ENCODE data around the gene HTRA2.

Gene HTRA2

DNA sequence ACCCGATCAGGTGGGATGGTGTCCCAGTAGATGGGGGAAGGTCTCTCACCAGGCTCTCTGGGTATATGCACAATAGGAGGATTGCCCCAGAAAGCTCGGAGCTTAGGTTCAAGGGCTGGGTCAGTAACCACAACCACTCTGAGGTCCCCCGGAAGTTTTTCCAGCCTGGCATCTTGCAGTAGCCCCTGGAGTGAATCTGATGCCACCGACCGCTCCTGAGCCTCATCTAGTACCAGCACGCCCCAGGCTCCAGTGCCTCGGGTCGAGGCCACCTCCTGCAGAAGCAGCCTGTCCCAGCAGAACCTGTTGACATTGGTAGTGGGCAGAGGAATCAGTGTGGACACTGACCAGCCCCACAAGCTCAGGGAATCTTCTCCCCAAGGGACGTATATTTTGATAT lies 5.7 kb upstream of the HTRA2 start:
- H3K36me3 ChIP-seq (ENCODE audit: insufficient read depth), result peaks cover 4% of the 10 kb centered on the region; the same call in 1 of the 2 replicates
- peaks cover 10% of the 10 kb centered on the region for H3K4me1 ChIP-seq (ENCODE audit: low read depth, poor library complexity, severe bottlenecking)
- no peak overlapping the region for H3K4me2 ChIP-seq
- peaks cover 18% of the 10 kb centered on the region for H3K79me2 ChIP-seq (ENCODE audit: insufficient read depth, low read depth)
- H4K20me1 ChIP-seq (ENCODE audit: insufficient read depth), result no peaks in the 10 kb centered on the region
- H2AFZ ChIP-seq (ENCODE audit: low read depth), result no peak overlapping the region
- H3K9ac ChIP-seq, result no peak overlapping the region
- no peak overlapping the region for H3K27ac ChIP-seq
- peaks cover 15% of the 10 kb centered on the region; the same call in 1 of the 2 replicates for H3K27me3 ChIP-seq (ENCODE audit: insufficient read depth, low read depth)
- TF ChIP-seq, protein P1, sequence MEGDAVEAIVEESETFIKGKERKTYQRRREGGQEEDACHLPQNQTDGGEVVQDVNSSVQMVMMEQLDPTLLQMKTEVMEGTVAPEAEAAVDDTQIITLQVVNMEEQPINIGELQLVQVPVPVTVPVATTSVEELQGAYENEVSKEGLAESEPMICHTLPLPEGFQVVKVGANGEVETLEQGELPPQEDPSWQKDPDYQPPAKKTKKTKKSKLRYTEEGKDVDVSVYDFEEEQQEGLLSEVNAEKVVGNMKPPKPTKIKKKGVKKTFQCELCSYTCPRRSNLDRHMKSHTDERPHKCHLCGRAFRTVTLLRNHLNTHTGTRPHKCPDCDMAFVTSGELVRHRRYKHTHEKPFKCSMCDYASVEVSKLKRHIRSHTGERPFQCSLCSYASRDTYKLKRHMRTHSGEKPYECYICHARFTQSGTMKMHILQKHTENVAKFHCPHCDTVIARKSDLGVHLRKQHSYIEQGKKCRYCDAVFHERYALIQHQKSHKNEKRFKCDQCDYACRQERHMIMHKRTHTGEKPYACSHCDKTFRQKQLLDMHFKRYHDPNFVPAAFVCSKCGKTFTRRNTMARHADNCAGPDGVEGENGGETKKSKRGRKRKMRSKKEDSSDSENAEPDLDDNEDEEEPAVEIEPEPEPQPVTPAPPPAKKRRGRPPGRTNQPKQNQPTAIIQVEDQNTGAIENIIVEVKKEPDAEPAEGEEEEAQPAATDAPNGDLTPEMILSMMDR (conservative IDR thresholded peaks at IDR 0.05; ENCODE audit: low read depth, low read length), result no peak
- H3K4me3 ChIP-seq (IDR thresholded peaks at IDR 0.05; ENCODE audit: insufficient read depth, low read depth, low read length), result no peak overlapping the region

DNA sequence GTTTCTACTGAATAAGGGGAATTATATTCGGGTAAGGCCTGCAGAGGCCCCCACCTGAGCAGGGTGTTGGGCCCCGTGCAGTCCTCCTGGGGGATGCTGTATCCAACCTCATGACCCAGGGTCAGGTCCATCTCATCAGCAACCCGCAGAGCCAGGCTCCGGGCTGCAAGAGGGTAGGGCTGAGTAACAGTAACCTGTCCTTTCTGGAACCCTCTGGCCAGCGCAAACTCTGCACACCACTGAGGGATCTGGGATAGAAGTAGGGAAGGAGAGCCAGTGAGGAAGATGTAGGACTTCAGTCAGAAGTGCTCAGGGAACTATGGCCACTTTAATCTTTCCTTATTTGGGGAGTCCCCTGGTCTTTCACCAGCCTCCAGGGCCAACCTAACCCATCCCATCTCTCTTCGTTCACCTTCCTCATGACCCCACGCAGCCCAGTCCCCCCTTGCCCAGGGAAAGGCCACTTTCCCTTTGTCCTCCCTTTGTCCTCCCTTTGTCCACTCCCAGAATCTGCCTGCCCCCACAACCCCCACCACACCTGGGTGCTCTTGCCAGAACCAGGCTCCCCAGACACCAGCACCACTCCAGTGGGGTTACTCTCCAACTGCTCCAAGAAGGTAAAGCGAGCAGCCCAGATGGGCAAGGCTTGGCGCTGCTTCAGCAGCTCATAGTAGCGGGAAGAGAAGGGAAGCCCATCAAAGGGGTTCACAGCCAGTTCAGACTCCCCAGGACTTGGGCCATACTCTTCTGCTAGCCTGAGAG lies 4.6 kb upstream of the HTRA2 start:
- Histone ChIP-seq H3K27ac (no peak overlapping the region), H3K79me2 (ENCODE audit: insufficient read depth, low read depth) (peaks cover 22% of the 10 kb centered on the region), H3K36me3 (ENCODE audit: insufficient read depth) (peaks cover 4% of the 10 kb centered on the region; the same call in 1 of the 2 replicates), H3K4me2 (no peak overlapping the region), H3K4me3 (IDR thresholded peaks at IDR 0.05; ENCODE audit: insufficient read depth, low read depth, low read length) (no peak overlapping the region), H2AFZ (ENCODE audit: low read depth) (no peak overlapping the region), H4K20me1 (ENCODE audit: insufficient read depth) (no peaks in the 10 kb centered on the region), H3K4me1 (ENCODE audit: low read depth, poor library complexity, severe bottlenecking) (peaks cover 10% of the 10 kb centered on the region), H3K9ac (no peak overlapping the region), H3K27me3 (ENCODE audit: insufficient read depth, low read depth) (peaks cover 7% of the 10 kb centered on the region; the same call in 1 of the 2 replicates)
- TF ChIP-seq, protein P1 (conservative IDR thresholded peaks at IDR 0.05; ENCODE audit: low read depth, low read length), result no peak

DNA sequence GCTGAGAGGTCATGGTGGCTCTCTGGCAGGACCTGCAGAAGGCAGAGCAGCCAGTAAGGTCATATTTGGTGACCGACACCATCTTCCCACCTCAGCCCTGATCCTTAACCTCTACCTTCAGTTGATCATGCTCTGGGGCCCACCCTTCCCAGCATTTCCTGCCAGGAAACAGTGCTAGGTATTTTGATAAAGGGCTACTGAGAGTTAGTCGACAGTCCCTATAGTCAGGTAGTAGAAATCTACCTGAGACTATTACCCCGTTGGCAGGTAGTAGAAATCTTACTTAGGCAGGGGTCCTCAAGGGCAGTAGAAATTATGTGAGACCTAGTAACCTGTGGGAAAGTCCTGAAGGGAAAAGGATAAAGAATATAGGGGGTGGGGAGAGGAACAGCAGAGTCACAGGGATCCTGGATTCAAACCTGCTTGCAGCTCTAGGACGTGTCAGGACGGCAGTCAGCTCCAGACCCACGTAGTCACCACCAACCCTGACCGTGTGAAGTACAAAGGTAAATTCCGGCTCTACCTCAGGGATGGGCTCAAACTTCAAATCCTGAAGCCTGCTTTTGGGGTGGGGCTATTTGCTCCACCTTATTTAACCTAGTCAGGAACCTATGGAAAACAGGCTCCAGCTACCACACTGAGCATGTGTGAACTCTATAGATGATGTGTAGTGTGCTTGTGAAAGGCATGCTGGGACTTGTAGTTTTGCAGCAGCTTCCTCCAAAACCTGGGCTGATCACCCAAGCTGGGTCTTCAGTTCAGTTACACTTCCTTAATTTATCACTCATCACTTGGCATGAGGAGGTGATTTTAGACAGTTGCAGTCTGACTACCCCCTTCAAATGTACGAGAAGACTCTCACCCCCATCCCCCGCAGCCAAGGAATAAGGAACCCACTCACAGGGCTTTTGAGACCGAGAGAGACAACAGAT lies 3.8 kb upstream of the HTRA2 start, which contains the start of gene DQX1:
Gene DQX1, minus strand, starts transcription at position 515 of the 932 bp plus-strand sequence. Its CDS starts 502 bp downstream, at position 13.
- TF ChIP-seq, protein P1 (conservative IDR thresholded peaks at IDR 0.05; ENCODE audit: low read depth, low read length), result no peak
- Histone ChIP-seq H4K20me1 (ENCODE audit: insufficient read depth) (no peaks in the 10 kb centered on the region), H3K4me1 (ENCODE audit: low read depth, poor library complexity, severe bottlenecking) (peaks cover 12% of the 10 kb centered on the region), H3K79me2 (ENCODE audit: insufficient read depth, low read depth) (peaks cover 25% of the 10 kb centered on the region), H3K27me3 (ENCODE audit: insufficient read depth, low read depth) (peaks cover 3% of the 10 kb centered on the region; the same call in 1 of the 2 replicates), H3K27ac (no peak within 1 kb of the TSS), H3K4me3 (IDR thresholded peaks at IDR 0.05; ENCODE audit: insufficient read depth, low read depth, low read length) (no peak within 1 kb of the TSS), H2AFZ (ENCODE audit: low read depth) (no peak within 1 kb of the TSS), H3K4me2 (no peak within 1 kb of the TSS), H3K9ac (no peak within 1 kb of the TSS), H3K36me3 (ENCODE audit: insufficient read depth) (peaks cover 4% of the 10 kb centered on the region; the same call in 1 of the 2 replicates)

DNA sequence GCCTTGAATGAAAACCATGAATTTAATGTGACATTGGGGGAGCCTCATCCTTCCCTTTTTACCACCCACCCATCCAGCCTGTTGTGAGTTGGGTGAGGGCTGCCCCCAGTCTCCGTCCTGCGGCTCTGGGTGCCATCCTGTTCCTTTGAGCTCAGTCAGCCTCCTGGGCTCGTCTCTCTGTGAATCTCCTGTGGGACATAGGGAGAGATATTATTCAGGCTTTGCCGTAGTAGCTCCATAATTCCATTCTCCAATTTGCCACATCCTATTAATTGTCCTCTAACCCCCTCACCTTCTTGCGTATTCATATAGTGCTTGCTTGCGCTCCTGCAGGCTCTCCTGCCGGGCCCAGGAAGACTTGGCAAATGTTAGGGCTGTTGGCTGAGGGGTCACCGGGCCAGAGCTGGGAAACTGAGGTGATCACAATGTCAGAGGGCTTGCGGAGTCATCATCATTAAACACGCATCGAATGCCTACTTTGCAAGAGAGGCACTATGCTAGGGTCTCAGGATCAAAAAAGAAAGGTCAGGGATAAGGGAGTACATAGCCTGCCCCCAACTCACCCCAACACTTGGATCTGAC lies 3.0 kb upstream of the HTRA2 start:
- TF ChIP-seq, protein P1 (conservative IDR thresholded peaks at IDR 0.05; ENCODE audit: low read depth, low read length), result no peak
- H3K36me3 ChIP-seq (ENCODE audit: insufficient read depth), result peaks cover 4% of the 10 kb centered on the region; the same call in 1 of the 2 replicates
- no peak overlapping the region for H3K4me2 ChIP-seq
- H3K4me3 ChIP-seq (IDR thresholded peaks at IDR 0.05; ENCODE audit: insufficient read depth, low read depth, low read length), result no peak overlapping the region
- peaks cover 19% of the 10 kb centered on the region for H3K4me1 ChIP-seq (ENCODE audit: low read depth, poor library complexity, severe bottlenecking)
- no peak overlapping the region for H2AFZ ChIP-seq (ENCODE audit: low read depth)
- no peaks in the 10 kb centered on the region for H4K20me1 ChIP-seq (ENCODE audit: insufficient read depth)
- H3K9ac ChIP-seq, result no peak overlapping the region
- H3K27me3 ChIP-seq (ENCODE audit: insufficient read depth, low read depth), result peaks cover 3% of the 10 kb centered on the region; the same call in 1 of the 2 replicates
- peaks cover 30% of the 10 kb centered on the region for H3K79me2 ChIP-seq (ENCODE audit: insufficient read depth, low read depth)
- no peak overlapping the region for H3K27ac ChIP-seq
